Measurements from ENCODE around the gene SPATA3.

SPATA3 gene

DNA sequence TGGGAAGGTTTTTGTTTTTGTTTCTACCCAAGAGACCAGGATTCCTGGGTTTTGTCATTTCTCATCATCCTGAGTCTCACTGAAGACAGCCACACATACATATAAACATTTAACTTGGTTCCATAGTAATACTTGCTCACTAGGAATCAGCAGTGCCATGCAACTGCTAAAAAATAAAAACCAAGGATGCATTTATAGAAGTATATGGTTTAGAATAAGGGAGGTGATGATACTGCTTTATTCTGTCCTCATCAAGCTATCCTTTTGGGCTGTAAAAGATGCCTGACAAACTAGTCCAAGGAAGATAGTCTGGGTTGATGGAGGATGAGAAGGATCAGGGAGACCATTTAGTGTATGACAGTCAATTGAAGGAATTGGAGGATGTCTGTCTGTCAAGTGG, 740 bp downstream of the SPATA3 start:
- Histone ChIP-seq H3K27ac (ENCODE audit: low read length) (no peak overlapping the region), H2AFZ (ENCODE audit: low read length) (no peak overlapping the region), H3K79me2 (ENCODE audit: low read length) (no peaks in the 10 kb centered on the region), H3F3A (ENCODE audit: insufficient read depth, low read length) (no peaks in the 10 kb centered on the region), H3K36me3 (replicated peaks; ENCODE audit: insufficient read depth, low read length) (no peaks in the 10 kb centered on the region), H3K9me3 (replicated peaks; ENCODE audit: insufficient read depth, low read length) (no peaks in the 10 kb centered on the region), H3K4me3 (ENCODE audit: low read length) (no peak overlapping the region), H4K20me1 (ENCODE audit: insufficient read depth, low read length) (no peaks in the 10 kb centered on the region), H3K9me2 (replicated peaks; ENCODE audit: insufficient read depth, low read length) (no peaks in the 10 kb centered on the region), H3K27me3 (replicated peaks; ENCODE audit: insufficient read depth, low read length) (no peaks in the 10 kb centered on the region; the same call in 1 of the 2 replicates), H3K9ac (ENCODE audit: low read length) (no peak overlapping the region), H3K4me1 (ENCODE audit: low read length) (no peaks in the 10 kb centered on the region), H3K4me2 (ENCODE audit: low read depth, low read length) (no peak overlapping the region)
- TF ChIP-seq EZH2phosphoT487 (IDR thresholded peaks at IDR 0.05; ENCODE audit: low read length): no peak
- no peak for TF ChIP-seq EZH2 (optimal IDR thresholded peaks at IDR 0.05; ENCODE audit: low read depth, low read length)
- TF ChIP-seq, protein P1, sequence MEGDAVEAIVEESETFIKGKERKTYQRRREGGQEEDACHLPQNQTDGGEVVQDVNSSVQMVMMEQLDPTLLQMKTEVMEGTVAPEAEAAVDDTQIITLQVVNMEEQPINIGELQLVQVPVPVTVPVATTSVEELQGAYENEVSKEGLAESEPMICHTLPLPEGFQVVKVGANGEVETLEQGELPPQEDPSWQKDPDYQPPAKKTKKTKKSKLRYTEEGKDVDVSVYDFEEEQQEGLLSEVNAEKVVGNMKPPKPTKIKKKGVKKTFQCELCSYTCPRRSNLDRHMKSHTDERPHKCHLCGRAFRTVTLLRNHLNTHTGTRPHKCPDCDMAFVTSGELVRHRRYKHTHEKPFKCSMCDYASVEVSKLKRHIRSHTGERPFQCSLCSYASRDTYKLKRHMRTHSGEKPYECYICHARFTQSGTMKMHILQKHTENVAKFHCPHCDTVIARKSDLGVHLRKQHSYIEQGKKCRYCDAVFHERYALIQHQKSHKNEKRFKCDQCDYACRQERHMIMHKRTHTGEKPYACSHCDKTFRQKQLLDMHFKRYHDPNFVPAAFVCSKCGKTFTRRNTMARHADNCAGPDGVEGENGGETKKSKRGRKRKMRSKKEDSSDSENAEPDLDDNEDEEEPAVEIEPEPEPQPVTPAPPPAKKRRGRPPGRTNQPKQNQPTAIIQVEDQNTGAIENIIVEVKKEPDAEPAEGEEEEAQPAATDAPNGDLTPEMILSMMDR (IDR thresholded peaks at IDR 0.05; ENCODE audit: low read length): no peak
- no peak for DNase-seq

DNA sequence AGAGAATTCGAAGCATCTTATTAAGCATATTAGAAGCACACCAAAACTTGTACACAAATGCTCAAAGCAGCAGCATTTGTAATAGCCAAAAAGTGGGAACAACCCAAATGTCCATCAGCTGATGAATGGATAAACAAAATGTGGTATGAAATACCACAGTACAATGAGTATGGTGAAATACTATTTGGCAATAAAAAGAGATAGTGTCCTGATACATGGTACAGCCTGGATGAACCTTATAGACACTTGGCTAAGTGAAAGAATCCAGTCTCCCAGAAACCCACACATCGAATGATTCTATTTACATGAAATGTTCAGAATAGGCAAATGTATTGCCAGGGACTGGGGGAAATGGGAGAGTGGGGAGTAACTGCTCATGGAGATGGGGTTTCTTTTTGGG, 3.0 kb downstream of the SPATA3 start:
- Histone ChIP-seq H2AFZ (ENCODE audit: low read length) (no peak overlapping the region), H3K9me3 (replicated peaks; ENCODE audit: insufficient read depth, low read length) (no peaks in the 10 kb centered on the region), H3K4me3 (ENCODE audit: low read length) (no peak overlapping the region), H3K4me2 (ENCODE audit: low read depth, low read length) (no peak overlapping the region), H3K9ac (ENCODE audit: low read length) (no peak overlapping the region), H3K27ac (ENCODE audit: low read length) (no peak overlapping the region), H3K36me3 (replicated peaks; ENCODE audit: insufficient read depth, low read length) (no peaks in the 10 kb centered on the region), H3F3A (ENCODE audit: insufficient read depth, low read length) (no peaks in the 10 kb centered on the region), H3K27me3 (replicated peaks; ENCODE audit: insufficient read depth, low read length) (no peaks in the 10 kb centered on the region; the same call in 1 of the 2 replicates), H3K9me2 (replicated peaks; ENCODE audit: insufficient read depth, low read length) (no peaks in the 10 kb centered on the region), H3K4me1 (ENCODE audit: low read length) (no peaks in the 10 kb centered on the region), H3K79me2 (ENCODE audit: low read length) (no peaks in the 10 kb centered on the region), H4K20me1 (ENCODE audit: insufficient read depth, low read length) (no peaks in the 10 kb centered on the region)
- no peak for DNase-seq
- TF ChIP-seq, protein P1 (IDR thresholded peaks at IDR 0.05; ENCODE audit: low read length): no peak
- no peak for TF ChIP-seq EZH2phosphoT487 (IDR thresholded peaks at IDR 0.05; ENCODE audit: low read length)
- no peak for TF ChIP-seq EZH2 (optimal IDR thresholded peaks at IDR 0.05; ENCODE audit: low read depth, low read length)

DNA sequence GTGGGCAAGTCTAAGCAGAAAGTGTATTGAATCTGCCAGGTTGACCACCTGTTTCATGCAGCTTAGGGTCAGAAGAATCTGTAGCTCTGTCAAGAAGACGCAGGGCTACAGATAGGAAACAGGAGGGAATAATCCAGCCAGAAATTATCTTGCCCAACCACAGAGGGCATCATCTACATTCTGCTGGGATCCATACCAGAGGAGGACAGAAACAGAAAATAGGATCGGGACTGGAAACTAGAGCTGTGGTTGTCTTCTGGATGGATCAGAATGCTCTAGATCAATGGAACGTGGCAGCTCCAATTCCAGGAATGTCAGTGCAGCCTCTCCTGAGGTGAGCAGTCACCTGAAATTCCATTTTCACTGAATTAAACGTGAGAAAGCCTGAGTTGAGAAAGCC, 3.6 kb downstream of the SPATA3 start:
- Histone ChIP-seq H3K79me2 (ENCODE audit: low read length) (no peaks in the 10 kb centered on the region), H3K4me2 (ENCODE audit: low read depth, low read length) (no peak overlapping the region), H3K9me3 (replicated peaks; ENCODE audit: insufficient read depth, low read length) (no peaks in the 10 kb centered on the region), H3K36me3 (replicated peaks; ENCODE audit: insufficient read depth, low read length) (no peaks in the 10 kb centered on the region), H3K27me3 (replicated peaks; ENCODE audit: insufficient read depth, low read length) (no peaks in the 10 kb centered on the region; the same call in 1 of the 2 replicates), H3K9ac (ENCODE audit: low read length) (no peak overlapping the region), H3K4me1 (ENCODE audit: low read length) (no peaks in the 10 kb centered on the region), H3K4me3 (ENCODE audit: low read length) (no peak overlapping the region), H3F3A (ENCODE audit: insufficient read depth, low read length) (no peaks in the 10 kb centered on the region), H4K20me1 (ENCODE audit: insufficient read depth, low read length) (no peaks in the 10 kb centered on the region), H3K27ac (ENCODE audit: low read length) (no peak overlapping the region), H3K9me2 (replicated peaks; ENCODE audit: insufficient read depth, low read length) (no peaks in the 10 kb centered on the region), H2AFZ (ENCODE audit: low read length) (no peak overlapping the region)
- DNase-seq: no peak
- TF ChIP-seq EZH2 (optimal IDR thresholded peaks at IDR 0.05; ENCODE audit: low read depth, low read length) (no peak), EZH2phosphoT487 (IDR thresholded peaks at IDR 0.05; ENCODE audit: low read length) (no peak)
- TF ChIP-seq, protein P1 (IDR thresholded peaks at IDR 0.05; ENCODE audit: low read length): no peak
